Activated CD4-positive, alpha-beta T cell treated with anti-CD3 and anti-CD28 coated beads for 1 hour (primary cell): ENCODE measurements around the gene IDH3G.
"Not testable (repeated sequence)": the region's sequence is repeated elsewhere in the genome, so short reads cannot be mapped to it uniquely, and the experiment has no call there.

Experiments
- DNase-seq: peaks from one replicate; pipeline ENCODE4 v3.0.0-alpha.2; 2020

The IDH3G gene

GRCh38 chrX:153771415-153772315 is 22.5 kb downstream of the IDH3G start:
- DNase-seq, result no peak

GRCh38 chrX:153770601-153771414 is 23.4 kb downstream of the IDH3G start:
- DNase-seq, result no peak

- no peak for DNase-seq
Measured at GRCh38 chrX:153769865-153770600, 24.1 kb downstream of the IDH3G start.

GRCh38 chrX:153769158-153769864 is 24.9 kb downstream of the IDH3G start:
- no peak for DNase-seq

- DNase-seq, result no peak
Measured at GRCh38 chrX:153768311-153769157, 25.6 kb downstream of the IDH3G start.

- no peak for DNase-seq
Measured at GRCh38 chrX:153767674-153768055, 26.5 kb downstream of the IDH3G start.

GRCh38 chrX:153766871-153767673 is 27.1 kb downstream of the IDH3G start:
- no peak for DNase-seq

- no peak for DNase-seq
Measured at GRCh38 chrX:153766098-153766817, 27.9 kb downstream of the IDH3G start.

- DNase-seq, result no peak
Measured at GRCh38 chrX:153765138-153766079, 28.8 kb downstream of the IDH3G start.

GRCh38 chrX:153764786-153765137 is 29.4 kb downstream of the IDH3G start:
- DNase-seq, result no peak

GRCh38 chrX:153763989-153764755 is 30.0 kb downstream of the IDH3G start, which contains the start of gene PLXNB3:
Gene PLXNB3, plus strand, starts transcription at chrX:153764249. Its CDS starts 1,287 bp downstream, at chrX:153765536.
- peak; percentile 57 for DNase-seq

GRCh38 chrX:153763298-153763932 is 30.8 kb downstream of the IDH3G start:
- no peak for DNase-seq

- DNase-seq, result no peak
Measured at GRCh38 chrX:153762626-153763173, 31.5 kb downstream of the IDH3G start.

GRCh38 chrX:153761863-153762262 is 32.3 kb downstream of the IDH3G start:
- no peak for DNase-seq

- no peak for DNase-seq
Measured at GRCh38 chrX:153755136-153755535, 39.0 kb downstream of the IDH3G start.

- DNase-seq, result no peak
Measured at GRCh38 chrX:153750127-153750774, 43.9 kb downstream of the IDH3G start.

GRCh38 chrX:153749017-153749416 is 45.2 kb downstream of the IDH3G start:
- not testable (repeated sequence) for DNase-seq
